A549 (cell line): ENCODE data around the gene C1GALT1. TPM values are rescaled to one million over a fixed set of nuclear protein-coding genes. Genes with fewer than 3 reads are reported as not detected.

ENCODE experiments used
- ATAC-seq, 2 experiments: fragments of 200-7000 bp in 1 of 2; fragments of >200 bp in 1 of 2; cut with Nextera tagmentation in 1 of 2; cut with Tn5 transposase in 1 of 2; 3 replicates each; pipeline versions ENCODE4 v1.8.0 to v1.9.1; 2018 to 2020; ENCODE audit warnings: mild to moderate bottlenecking in 1 of 2, moderate library complexity in 1 of 2
- CTCF ChIA-PET: fragments of 300-600 bp; sonication (Branson Sonifier 250); formaldehyde crosslinking; extraction: SDS; loops from one replicate; lab custom pipeline; 2021; ENCODE audit warnings: antibody characterized with exemption, inconsistent platforms; lab: Yijun Ruan, JAX
- POLR2A ChIA-PET: fragments of 350-600 bp; formaldehyde crosslinking; extraction: SDS; loops from one replicate; lab custom pipeline; 2021; ENCODE audit warnings: antibody characterized with exemption, inconsistent platforms; lab: Yijun Ruan, JAX
- DNase-seq, 2 experiments: peaks; one replicate each; pipeline versions ENCODE4 v3.0.0 to v3.0.0-alpha.2; 2011 to 2016; ENCODE audit warnings: low read depth in 1 of 2, low spot score in 1 of 2
- FAIRE-seq: peaks from 2 replicates; lab custom pipeline; 2011; peaks lifted over from hg19 to GRCh38; lab: Jason Lieb, UNC
- H3K27ac ChIP-seq, 2 experiments: fragments of >200 bp; sonication (Bioruptor Twin); formaldehyde crosslinking; 3 replicates each; pipeline ENCODE4 v1.5.1; 2016 to 2017
- H3K4me1 ChIP-seq: fragments of >200 bp; sonication (Bioruptor Twin); formaldehyde crosslinking; 3 replicates; pipeline ENCODE4 v1.6.1; 2016
- H3K4me2 ChIP-seq: fragments of >200 bp; sonication (Bioruptor Twin); formaldehyde crosslinking; 3 replicates; pipeline ENCODE4 v1.6.1; 2016
- H3K4me3 ChIP-seq: fragments of >200 bp; sonication (Bioruptor Twin); formaldehyde crosslinking; 3 replicates; pipeline ENCODE4 v1.5.1; 2016
- H3K9me3 ChIP-seq: fragments of >200 bp; sonication (Bioruptor Twin); formaldehyde crosslinking; 3 replicates; pipeline ENCODE4 v1.6.1; 2016
- BHLHE40 ChIP-seq: IDR thresholded peaks from 2 replicates; pipeline ENCODE4 v1.6.1; 2012; ENCODE audit warnings: low read depth, low read length, inconsistent platforms
- CBX2 ChIP-seq: fragments of 200-600 bp; sonication (generic); IDR thresholded peaks from 2 replicates; pipeline ENCODE4 v1.6.1; 2016; ENCODE audit warnings: low read depth, mild to moderate bottlenecking, borderline replicate concordance
- CHD4 ChIP-seq: fragments of 200-600 bp; sonication (generic); IDR thresholded peaks from 2 replicates; pipeline ENCODE4 v1.6.1; 2016; ENCODE audit warnings: antibody characterized with exemption, mild to moderate bottlenecking, borderline replicate concordance
- EP300 ChIP-seq, 2 experiments: fragments of >200 bp; sonication (Bioruptor Twin); formaldehyde crosslinking; IDR thresholded peaks; 2 replicates in 1 of 2; 3 replicates in 1 of 2; pipeline ENCODE4 v1.6.1; 2016 to 2017
- FOSB ChIP-seq: fragments of 250-450 bp; sonication (Bioruptor Pico); IDR thresholded peaks from 2 replicates; pipeline ENCODE4 v1.5.0; 2020; ENCODE audit warnings: mild to moderate bottlenecking, moderate library complexity
- FOXS1 ChIP-seq: fragments of 250-450 bp; sonication (Bioruptor Pico); IDR thresholded peaks from 2 replicates; pipeline ENCODE4 v1.5.0; 2020; ENCODE audit warnings: mild to moderate bottlenecking, moderate library complexity
- GATA3 ChIP-seq: IDR thresholded peaks from 2 replicates; pipeline ENCODE4 v1.6.1; 2012; ENCODE audit warnings: borderline replicate concordance
- HDAC2 ChIP-seq: fragments of 200-600 bp; sonication (generic); IDR thresholded peaks from 2 replicates; pipeline ENCODE4 v1.6.1; 2016
- HOXA7 ChIP-seq: fragments of 250-450 bp; sonication (Bioruptor Pico); IDR thresholded peaks from 2 replicates; pipeline ENCODE4 v1.5.0; 2020; ENCODE audit warnings: mild to moderate bottlenecking, moderate library complexity
- JUNB ChIP-seq: fragments of >200 bp; sonication (Bioruptor Twin); formaldehyde crosslinking; IDR thresholded peaks from 2 replicates; pipeline ENCODE4 v1.6.1; 2016
- POLR2A ChIP-seq: IDR thresholded peaks from 2 replicates; pipeline ENCODE4 v1.6.1; 2012; ENCODE audit warnings: mild to moderate bottlenecking, low read length
- RFX5 ChIP-seq: fragments of 450-650 bp; IDR thresholded peaks from 2 replicates; pipeline ENCODE4 v1.7.1; 2014; ENCODE audit warnings: antibody characterized with exemption, mild to moderate bottlenecking, moderate library complexity
- TFCP2L1 ChIP-seq: fragments of 250-450 bp; sonication (Bioruptor Pico); IDR thresholded peaks from 2 replicates; pipeline ENCODE4 v1.5.0; 2021; ENCODE audit warnings: mild to moderate bottlenecking
- ZFP36 ChIP-seq: fragments of 450-650 bp; IDR thresholded peaks from 2 replicates; pipeline ENCODE4 v1.6.1; 2014; ENCODE audit warnings: borderline replicate concordance; ENCODE audit not compliant: partially characterized antibody
- ZNF302 ChIP-seq: fragments of 250-450 bp; sonication (Bioruptor Pico); IDR thresholded peaks from 2 replicates; pipeline ENCODE4 v1.9.0; 2021; ENCODE audit warnings: inconsistent platforms, mild to moderate bottlenecking, moderate library complexity
- ZSCAN20 ChIP-seq: fragments of 250-450 bp; sonication (Bioruptor Pico); IDR thresholded peaks from 2 replicates; pipeline ENCODE4 v1.8.0; 2022; ENCODE audit warnings: mild to moderate bottlenecking, moderate library complexity
- WGBS: methylation state at CpG from one replicate; pipeline ENCODE4 v1.1.6; 2017; ENCODE audit errors: missing lambda C conversion rate; 5-methylcytosine and 5-hydroxymethylcytosine counted together
- polyA plus RNA-seq, 4 experiments: library from polyadenylated mRNA; depleted of rRNA in 3 of 4; stranded (reverse); fragments of >200 nt; fragmentation: RNase III in 1 of 4; extraction: RNeasy Plus Mini Kit Qiagen cat#74134 plus additional on column Dnase treatment in 1 of 4; gene quantifications; 2 replicates in 3 of 4; 3 replicates in 1 of 4; pipeline ENCODE4 v1.2.3, GENCODE V29; 2011 to 2017
- TF ChIP-seq, protein P1 (sequence below): fragments of >200 bp; sonication (Bioruptor Twin); formaldehyde crosslinking; IDR thresholded peaks from 2 replicates; pipeline ENCODE4 v1.6.1; 2016
- TF ChIP-seq, protein P2 (sequence below): fragments of >200 bp; sonication (Bioruptor Twin); formaldehyde crosslinking; IDR thresholded peaks from 3 replicates; pipeline ENCODE4 v1.5.1; 2016
- TF ChIP-seq, protein P3 (sequence below): IDR thresholded peaks from 2 replicates; pipeline ENCODE4 v1.6.1; 2012
- TF ChIP-seq, protein P4 (sequence below): fragments of 250-450 bp; sonication (Bioruptor Pico); IDR thresholded peaks from 2 replicates; pipeline ENCODE4 v1.5.0; 2021; ENCODE audit warnings: mild to moderate bottlenecking, moderate library complexity, borderline replicate concordance
- TF ChIP-seq, protein P5 (sequence below): fragments of 200-600 bp; sonication (generic); IDR thresholded peaks from 2 replicates; pipeline ENCODE4 v1.6.1; 2016; ENCODE audit warnings: antibody characterized with exemption, mild to moderate bottlenecking, moderate library complexity
- TF ChIP-seq, protein P6 (sequence below): fragments of 450-650 bp; IDR thresholded peaks from 2 replicates; pipeline ENCODE4 v1.6.1; 2014; ENCODE audit warnings: antibody characterized with exemption

C1GALT1 gene
- polyA plus RNA-seq, 2 of the 4 experiments (the other 2 are of a cell fraction): 24.1 to 50.1 TPM

- Histone ChIP-seq H3K27ac (no peak overlapping the region), H3K9me3 (no peaks in the 10 kb centered on the region), H3K4me3 (no peak overlapping the region), H3K4me2 (no peak overlapping the region), H3K4me1 (peaks cover 6% of the 10 kb centered on the region; the same call in 1 of the 3 replicates)
- DNase-seq (no peak), ATAC-seq (no peak), FAIRE-seq (no peak)
- TF ChIP-seq, protein P1, sequence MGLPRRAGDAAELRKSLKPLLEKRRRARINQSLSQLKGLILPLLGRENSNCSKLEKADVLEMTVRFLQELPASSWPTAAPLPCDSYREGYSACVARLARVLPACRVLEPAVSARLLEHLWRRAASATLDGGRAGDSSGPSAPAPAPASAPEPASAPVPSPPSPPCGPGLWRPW: no peak
- no peak for TF ChIP-seq RFX5
- POLR2A ChIA-PET: no interaction called here
- 81% methylated on average over 1 of the region's 1 CpG for whole genome bisulfite sequencing
- CTCF ChIA-PET: no interaction called here
Observed at GRCh38 chr7:7247658-7248057, 65.3 kb downstream of the C1GALT1 start.

DNA sequence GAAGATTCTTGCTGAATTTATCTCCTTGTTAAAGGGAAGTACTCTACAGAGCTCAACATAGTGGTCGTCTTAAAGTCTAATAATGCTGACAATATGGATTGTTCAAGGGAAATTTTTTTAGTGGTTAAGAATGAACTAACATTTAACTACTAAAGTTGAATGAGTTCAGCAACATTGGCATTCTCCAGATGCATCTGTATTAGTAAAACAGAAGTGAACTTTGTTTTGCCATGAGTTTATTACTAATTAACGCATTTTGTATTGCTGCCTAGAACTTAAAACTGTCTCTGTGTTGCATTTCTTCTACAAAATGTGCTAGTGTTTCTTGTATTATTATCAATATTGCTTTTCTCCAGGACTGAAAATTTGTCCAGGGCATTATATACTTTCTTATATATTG is 67.5 kb downstream of the C1GALT1 start:
- ChIA-PET CTCF (interaction anchor here (0.6 to 1.1 kb wide), 2 partner anchors 45 to 147 kb away, joined by 3 to 5 read pairs; no protein-coding TSS in a partner anchor), POLR2A (interaction anchor here (0.6 kb wide), 1 partner anchor 67 kb away, joined by 3 read pairs; no protein-coding TSS in a partner anchor)
- 91% methylated on average over 2 of the region's 2 CpGs for WGBS
- DNase-seq (no peak), ATAC-seq (no peak), FAIRE-seq (no peak)
- Histone ChIP-seq H3K4me1 (peaks cover 6% of the 10 kb centered on the region; the same call in 1 of the 3 replicates), H3K4me2 (no peak overlapping the region), H3K27ac (no peak overlapping the region), H3K9me3 (no peaks in the 10 kb centered on the region), H3K4me3 (no peak overlapping the region)
- TF ChIP-seq POLR2A (no peak), ZFP36 (no peak), EP300 (IDR thresholded peaks at IDR 0.05) (no peak), CBX2 (no peak), JUNB (no peak), ZSCAN20 (CRISPR knock-in tag) (no peak)

- H3K4me2 ChIP-seq: no peak overlapping the region
- H3K27ac ChIP-seq: no peak overlapping the region
- 91% methylated on average over 2 of the region's 2 CpGs for WGBS
- TF ChIP-seq FOSB: no peak
- no peak for TF ChIP-seq GATA3
- TF ChIP-seq, protein P2, sequence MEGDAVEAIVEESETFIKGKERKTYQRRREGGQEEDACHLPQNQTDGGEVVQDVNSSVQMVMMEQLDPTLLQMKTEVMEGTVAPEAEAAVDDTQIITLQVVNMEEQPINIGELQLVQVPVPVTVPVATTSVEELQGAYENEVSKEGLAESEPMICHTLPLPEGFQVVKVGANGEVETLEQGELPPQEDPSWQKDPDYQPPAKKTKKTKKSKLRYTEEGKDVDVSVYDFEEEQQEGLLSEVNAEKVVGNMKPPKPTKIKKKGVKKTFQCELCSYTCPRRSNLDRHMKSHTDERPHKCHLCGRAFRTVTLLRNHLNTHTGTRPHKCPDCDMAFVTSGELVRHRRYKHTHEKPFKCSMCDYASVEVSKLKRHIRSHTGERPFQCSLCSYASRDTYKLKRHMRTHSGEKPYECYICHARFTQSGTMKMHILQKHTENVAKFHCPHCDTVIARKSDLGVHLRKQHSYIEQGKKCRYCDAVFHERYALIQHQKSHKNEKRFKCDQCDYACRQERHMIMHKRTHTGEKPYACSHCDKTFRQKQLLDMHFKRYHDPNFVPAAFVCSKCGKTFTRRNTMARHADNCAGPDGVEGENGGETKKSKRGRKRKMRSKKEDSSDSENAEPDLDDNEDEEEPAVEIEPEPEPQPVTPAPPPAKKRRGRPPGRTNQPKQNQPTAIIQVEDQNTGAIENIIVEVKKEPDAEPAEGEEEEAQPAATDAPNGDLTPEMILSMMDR: no peak
- TF ChIP-seq FOXS1: no peak
- TF ChIP-seq, protein P3, sequence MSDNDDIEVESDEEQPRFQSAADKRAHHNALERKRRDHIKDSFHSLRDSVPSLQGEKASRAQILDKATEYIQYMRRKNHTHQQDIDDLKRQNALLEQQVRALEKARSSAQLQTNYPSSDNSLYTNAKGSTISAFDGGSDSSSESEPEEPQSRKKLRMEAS: no peak
- ATAC-seq (no peak), FAIRE-seq (no peak), DNase-seq (no peak)
- CTCF ChIA-PET: no interaction called here
- no peaks in the 10 kb centered on the region for H3K4me1 ChIP-seq
- H3K9me3 ChIP-seq: no peaks in the 10 kb centered on the region
- POLR2A ChIA-PET: no interaction called here
- H3K4me3 ChIP-seq: no peak overlapping the region
Observed at GRCh38 chr7:7251742-7252141, 69.4 kb downstream of the C1GALT1 start.

DNA sequence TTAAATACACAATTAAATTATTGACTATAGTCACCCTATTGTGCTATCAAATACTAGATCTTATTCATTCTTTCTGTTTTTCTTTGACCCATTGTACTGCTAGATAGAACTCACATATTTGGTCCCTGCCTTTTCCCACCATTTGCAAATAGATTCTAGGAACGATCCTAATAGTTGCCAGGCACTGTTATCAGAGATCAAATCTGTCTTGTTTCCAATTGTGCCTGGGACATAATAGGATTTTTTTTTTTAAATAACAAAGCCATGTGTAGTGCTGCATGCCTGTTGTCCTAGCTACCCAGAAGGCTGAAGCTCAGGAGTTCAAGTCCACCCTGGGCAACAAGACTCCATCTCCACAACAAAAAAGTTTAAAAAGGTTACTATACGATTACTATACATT is 72.0 kb downstream of the C1GALT1 start:
- Histone ChIP-seq H3K4me1 (no peaks in the 10 kb centered on the region), H3K4me3 (no peak overlapping the region), H3K9me3 (no peaks in the 10 kb centered on the region), H3K27ac (no peak overlapping the region), H3K4me2 (no peak overlapping the region)
- ATAC-seq: no peak
- CTCF ChIA-PET: interaction anchor here (1.1 kb wide), 1 partner anchor 170 kb away, joined by 3 read pairs; no protein-coding TSS in a partner anchor
- 90% methylated on average over 2 of the region's 2 CpGs for WGBS
- POLR2A ChIA-PET: no interaction called here
- no peak for DNase-seq
- no peak for FAIRE-seq
- TF ChIP-seq HOXA7 (CRISPR knock-in tag): no peak
- TF ChIP-seq ZNF302 (CRISPR knock-in tag): no peak
- TF ChIP-seq, protein P4, sequence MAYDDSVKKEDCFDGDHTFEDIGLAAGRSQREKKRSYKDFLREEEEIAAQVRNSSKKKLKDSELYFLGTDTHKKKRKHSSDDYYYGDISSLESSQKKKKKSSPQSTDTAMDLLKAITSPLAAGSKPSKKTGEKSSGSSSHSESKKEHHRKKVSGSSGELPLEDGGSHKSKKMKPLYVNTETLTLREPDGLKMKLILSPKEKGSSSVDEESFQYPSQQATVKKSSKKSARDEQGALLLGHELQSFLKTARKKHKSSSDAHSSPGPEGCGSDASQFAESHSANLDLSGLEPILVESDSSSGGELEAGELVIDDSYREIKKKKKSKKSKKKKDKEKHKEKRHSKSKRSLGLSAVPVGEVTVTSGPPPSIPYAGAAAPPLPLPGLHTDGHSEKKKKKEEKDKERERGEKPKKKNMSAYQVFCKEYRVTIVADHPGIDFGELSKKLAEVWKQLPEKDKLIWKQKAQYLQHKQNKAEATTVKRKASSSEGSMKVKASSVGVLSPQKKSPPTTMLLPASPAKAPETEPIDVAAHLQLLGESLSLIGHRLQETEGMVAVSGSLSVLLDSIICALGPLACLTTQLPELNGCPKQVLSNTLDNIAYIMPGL (CRISPR knock-in tag): no peak
- no peak for TF ChIP-seq CHD4
- TF ChIP-seq, protein P5, sequence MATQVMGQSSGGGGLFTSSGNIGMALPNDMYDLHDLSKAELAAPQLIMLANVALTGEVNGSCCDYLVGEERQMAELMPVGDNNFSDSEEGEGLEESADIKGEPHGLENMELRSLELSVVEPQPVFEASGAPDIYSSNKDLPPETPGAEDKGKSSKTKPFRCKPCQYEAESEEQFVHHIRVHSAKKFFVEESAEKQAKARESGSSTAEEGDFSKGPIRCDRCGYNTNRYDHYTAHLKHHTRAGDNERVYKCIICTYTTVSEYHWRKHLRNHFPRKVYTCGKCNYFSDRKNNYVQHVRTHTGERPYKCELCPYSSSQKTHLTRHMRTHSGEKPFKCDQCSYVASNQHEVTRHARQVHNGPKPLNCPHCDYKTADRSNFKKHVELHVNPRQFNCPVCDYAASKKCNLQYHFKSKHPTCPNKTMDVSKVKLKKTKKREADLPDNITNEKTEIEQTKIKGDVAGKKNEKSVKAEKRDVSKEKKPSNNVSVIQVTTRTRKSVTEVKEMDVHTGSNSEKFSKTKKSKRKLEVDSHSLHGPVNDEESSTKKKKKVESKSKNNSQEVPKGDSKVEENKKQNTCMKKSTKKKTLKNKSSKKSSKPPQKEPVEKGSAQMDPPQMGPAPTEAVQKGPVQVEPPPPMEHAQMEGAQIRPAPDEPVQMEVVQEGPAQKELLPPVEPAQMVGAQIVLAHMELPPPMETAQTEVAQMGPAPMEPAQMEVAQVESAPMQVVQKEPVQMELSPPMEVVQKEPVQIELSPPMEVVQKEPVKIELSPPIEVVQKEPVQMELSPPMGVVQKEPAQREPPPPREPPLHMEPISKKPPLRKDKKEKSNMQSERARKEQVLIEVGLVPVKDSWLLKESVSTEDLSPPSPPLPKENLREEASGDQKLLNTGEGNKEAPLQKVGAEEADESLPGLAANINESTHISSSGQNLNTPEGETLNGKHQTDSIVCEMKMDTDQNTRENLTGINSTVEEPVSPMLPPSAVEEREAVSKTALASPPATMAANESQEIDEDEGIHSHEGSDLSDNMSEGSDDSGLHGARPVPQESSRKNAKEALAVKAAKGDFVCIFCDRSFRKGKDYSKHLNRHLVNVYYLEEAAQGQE: no peak
- TF ChIP-seq, protein P6, sequence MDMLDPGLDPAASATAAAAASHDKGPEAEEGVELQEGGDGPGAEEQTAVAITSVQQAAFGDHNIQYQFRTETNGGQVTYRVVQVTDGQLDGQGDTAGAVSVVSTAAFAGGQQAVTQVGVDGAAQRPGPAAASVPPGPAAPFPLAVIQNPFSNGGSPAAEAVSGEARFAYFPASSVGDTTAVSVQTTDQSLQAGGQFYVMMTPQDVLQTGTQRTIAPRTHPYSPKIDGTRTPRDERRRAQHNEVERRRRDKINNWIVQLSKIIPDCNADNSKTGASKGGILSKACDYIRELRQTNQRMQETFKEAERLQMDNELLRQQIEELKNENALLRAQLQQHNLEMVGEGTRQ: no peak
- no peak for TF ChIP-seq BHLHE40
- no peak for TF ChIP-seq HDAC2
- no peak for TF ChIP-seq GATA3
- no peak for TF ChIP-seq TFCP2L1 (CRISPR knock-in tag)
